ENCODE measurements around the gene TGFB1I1. TPM values are rescaled to one million over a fixed set of nuclear protein-coding genes. Genes with fewer than 3 reads are reported as not detected.

Gene TGFB1I1
- total and polyA plus RNA-seq, 2 of the 4 experiments (the other 2 are of a cell fraction): 24.9 to 128 TPM

- H3K9ac ChIP-seq (ENCODE audit: low read depth, low read length): no peak overlapping the region
- no peak overlapping the region for H2BK15ac ChIP-seq (ENCODE audit: low read depth, low read length)
- H3K23ac ChIP-seq (ENCODE audit: low read depth, low read length): no peak overlapping the region
- BruUV-seq (replicated peaks): no TSS peak
- no peak overlapping the region for H2AFZ ChIP-seq (replicated peaks; ENCODE audit: low read length, poor library complexity)
- no peak overlapping the region for H3K18ac ChIP-seq (ENCODE audit: low read depth, low read length)
- H3K79me1 ChIP-seq (ENCODE audit: low read depth in 1 of 2, low read length in 2 of 2): no peaks in the 10 kb centered on the region
- H3K27me3 ChIP-seq (ENCODE audit: control insufficient read depth, insufficient read depth, low read length): no peaks in the 10 kb centered on the region
- POLR2A ChIA-PET (ENCODE audit: unreplicated experiment): no interaction called here
- H3K27ac ChIP-seq (ENCODE audit: insufficient read depth, low read length): no peak overlapping the region
- DNase-seq: no peak
- in situ Hi-C loops (cut with MboI; ENCODE audit: low sequenced_read_pairs): no loop called here
- no peak overlapping the region for H3K4me3 ChIP-seq (ENCODE audit: insufficient read depth, low read depth, low read length)
- no peaks in the 10 kb centered on the region for H4K20me1 ChIP-seq (ENCODE audit: insufficient read depth, low read length)
- H3K4me2 ChIP-seq (ENCODE audit: low read depth, low read length): no peak overlapping the region
- no peak overlapping the region for H4K91ac ChIP-seq (ENCODE audit: insufficient read depth, low read depth, low read length)
- H2AK9ac ChIP-seq (replicated peaks; ENCODE audit: low read depth, low read length, poor library complexity): no peak overlapping the region
- H3K9me1 ChIP-seq (ENCODE audit: insufficient read depth, low read length): no peaks in the 10 kb centered on the region
- H2BK5ac ChIP-seq (ENCODE audit: low read depth, low read length, poor library complexity, severe bottlenecking): no peak overlapping the region
- no CpG with 5 or more reads among the region's 3 CpGs for WGBS, 2 experiments (ENCODE audit: extremely low coverage in 2 of 2, insufficient read length in 1 of 2)
- no peak for ATAC-seq (ENCODE audit: low read depth)
- no peak overlapping the region for H3K14ac ChIP-seq (replicated peaks; ENCODE audit: low read depth, low read length)
- no peak overlapping the region for H3K56ac ChIP-seq (ENCODE audit: extremely low read depth, insufficient read depth, low read length)
- CTCF ChIA-PET: no interaction called here
- H2AK5ac ChIP-seq (ENCODE audit: low read depth, low read length): no peak overlapping the region
- no peak overlapping the region for H4K5ac ChIP-seq (ENCODE audit: low read depth, low read length)
- no peak overlapping the region for H3K4ac ChIP-seq (ENCODE audit: low read depth, low read length)
- H4K8ac ChIP-seq (ENCODE audit: low read depth in 2 of 2, low read length in 2 of 2): no peak overlapping the region
- H3K9me3 ChIP-seq (ENCODE audit: control insufficient read depth, insufficient read depth, low read length): no peaks in the 10 kb centered on the region
- intact Hi-C loops (cut with micrococcal nuclease): no loop called here
- H2BK20ac ChIP-seq (ENCODE audit: low read depth, low read length): no peak overlapping the region
- dilution Hi-C loops (cut with HindIII; ENCODE audit: low sequenced_read_pairs, unreplicated experiment): no loop called here
- H3K4me1 ChIP-seq (ENCODE audit: control insufficient read depth, insufficient read depth, low read length): no peaks in the 10 kb centered on the region
- no peak for TF ChIP-seq BHLHE40 (IDR thresholded peaks at IDR 0.05; ENCODE audit: low read depth, low read length)
- TF ChIP-seq NFE2L2 (IDR thresholded peaks at IDR 0.05; ENCODE audit: low read depth, low read length): no peak
- H3K36me3 ChIP-seq (ENCODE audit: control insufficient read depth, insufficient read depth, low read length): no peaks in the 10 kb centered on the region
- no peak overlapping the region for H2BK120ac ChIP-seq (ENCODE audit: low read depth, low read length)
These were observed 32.4 kb upstream of the TGFB1I1 start for GRCh38 chr16:31439519-31439918.
